Measurements from ENCODE around the gene ASB10. TPM values are rescaled to one million over a fixed set of nuclear protein-coding genes. Genes with fewer than 3 reads are reported as not detected.
A peak's percentile ranks its signal among the peaks of the same experiment; 100 is the strongest.

ASB10 gene
- total RNA-seq, 1 experiment from 2014 or later, result not detected

- no peak for DNase-seq (ENCODE audit: low read depth)
Measured at GRCh38 chr7:151166629-151167196, 20.3 kb downstream of the ASB10 start.

GRCh38 chr7:151161757-151162156, 25.3 kb downstream of the ASB10 start:
- DNase-seq (ENCODE audit: low read depth), result no peak

- peak; percentile 72 for DNase-seq (ENCODE audit: low read depth)
Measured at GRCh38 chr7:151157645-151158329, 29.3 kb downstream of the ASB10 start.

- no peak for DNase-seq (ENCODE audit: low read depth)
Measured at GRCh38 chr7:151152643-151153513, 34.2 kb downstream of the ASB10 start.

GRCh38 chr7:151150388-151150787, 36.7 kb downstream of the ASB10 start:
- DNase-seq (ENCODE audit: low read depth), result no peak

GRCh38 chr7:151148319-151149259, 38.5 kb downstream of the ASB10 start:
- no peak for DNase-seq (ENCODE audit: low read depth)

- DNase-seq (ENCODE audit: low read depth), result no peak
Measured at GRCh38 chr7:151146761-151147160, 40.3 kb downstream of the ASB10 start.

- no peak for DNase-seq (ENCODE audit: low read depth)
Measured at GRCh38 chr7:151144387-151144786, 42.7 kb downstream of the ASB10 start.

GRCh38 chr7:151143261-151144015, 43.6 kb downstream of the ASB10 start:
- no peak for DNase-seq (ENCODE audit: low read depth)

- DNase-seq (ENCODE audit: low read depth), result no peak
Measured at GRCh38 chr7:151142686-151143040, 44.4 kb downstream of the ASB10 start.

GRCh38 chr7:151141855-151142685, 45.0 kb downstream of the ASB10 start:
- DNase-seq (ENCODE audit: low read depth), result no peak

GRCh38 chr7:151141311-151141854, 45.7 kb downstream of the ASB10 start:
- no peak for DNase-seq (ENCODE audit: low read depth)

- no peak for DNase-seq (ENCODE audit: low read depth)
Measured at GRCh38 chr7:151140826-151141225, 46.2 kb downstream of the ASB10 start.

- no peak for DNase-seq (ENCODE audit: low read depth)
Measured at GRCh38 chr7:151139791-151140190, 47.3 kb downstream of the ASB10 start.

GRCh38 chr7:151139071-151139790, 47.8 kb downstream of the ASB10 start:
- DNase-seq (ENCODE audit: low read depth), result no peak

- DNase-seq (ENCODE audit: low read depth), result no peak
Measured at GRCh38 chr7:151138153-151138851, 48.7 kb downstream of the ASB10 start.

- no peak for DNase-seq (ENCODE audit: low read depth)
Measured at GRCh38 chr7:151137791-151138152, 49.3 kb downstream of the ASB10 start.

GRCh38 chr7:151137076-151137675, 49.9 kb downstream of the ASB10 start:
- DNase-seq (ENCODE audit: low read depth), result no peak

Measured in HT1080 (cell line).